Stimulated activated CD4-positive, alpha-beta T cell treated with anti-CD3 and anti-CD28 coated beads, Interleukin-1b, Interleukin-23, amount 100 ng/mL, for 1 hour (primary cell): ENCODE data around the gene DBNDD2.

Experiments
- DNase-seq, 2 donors: peaks; one replicate each; pipeline ENCODE4 v3.0.0-alpha.2; 2020; ENCODE audit warnings: low read depth in 2 of 2

The DBNDD2 gene

DNA sequence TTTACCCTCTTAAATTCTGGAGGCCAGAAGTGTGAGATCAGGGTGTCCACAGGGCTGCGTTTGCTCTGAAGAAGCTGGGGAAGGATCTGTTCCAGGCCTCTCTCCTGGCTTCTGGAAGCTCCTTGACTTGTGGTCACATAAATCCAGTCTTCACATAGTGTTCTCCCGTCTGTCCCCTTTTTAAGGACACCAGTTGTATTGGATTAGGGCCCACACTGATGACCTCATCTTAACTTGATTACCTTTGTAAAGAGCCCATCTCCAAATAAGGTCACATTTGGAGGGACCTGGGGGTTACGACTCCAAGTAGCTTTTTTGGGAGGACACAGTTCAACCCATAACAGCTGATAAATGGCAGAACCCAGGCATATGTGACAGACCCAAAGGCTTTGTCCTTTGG is 41.4 kb downstream of the DBNDD2 start:
- no peak for DNase-seq

DNA sequence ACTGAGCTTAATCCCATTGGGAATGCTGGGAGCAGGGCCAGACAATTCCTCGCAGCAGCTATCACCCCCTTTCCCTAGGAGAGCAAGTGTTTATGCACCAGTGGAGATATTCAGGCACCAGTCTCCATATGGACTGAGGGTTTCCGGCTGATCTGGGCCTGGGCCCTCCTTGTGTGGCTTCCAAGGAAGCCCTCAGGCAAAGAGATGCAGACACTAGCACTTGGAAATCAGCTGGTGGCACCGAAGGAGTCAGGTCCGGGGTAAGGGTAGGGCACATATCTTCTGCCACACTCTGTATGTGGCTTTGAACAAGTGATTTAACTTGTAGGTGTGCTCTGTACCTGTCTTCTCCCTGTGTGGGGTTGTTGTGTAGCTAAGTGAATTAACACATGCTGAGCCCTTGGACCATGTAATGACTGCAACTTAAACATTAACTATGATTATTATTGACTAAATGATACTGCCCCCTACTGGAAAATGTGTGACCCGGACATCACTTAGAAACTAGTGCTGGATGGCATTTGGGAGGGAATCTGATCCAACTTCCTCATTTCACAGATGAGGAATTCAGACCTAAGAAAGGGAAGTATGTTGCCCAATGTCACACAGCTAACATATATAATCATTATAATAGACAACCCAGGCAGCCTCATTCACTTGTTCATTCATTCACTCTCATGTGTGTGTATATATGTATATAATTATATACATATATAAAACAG is 42.2 kb downstream of the DBNDD2 start:
- no peak for DNase-seq

DNA sequence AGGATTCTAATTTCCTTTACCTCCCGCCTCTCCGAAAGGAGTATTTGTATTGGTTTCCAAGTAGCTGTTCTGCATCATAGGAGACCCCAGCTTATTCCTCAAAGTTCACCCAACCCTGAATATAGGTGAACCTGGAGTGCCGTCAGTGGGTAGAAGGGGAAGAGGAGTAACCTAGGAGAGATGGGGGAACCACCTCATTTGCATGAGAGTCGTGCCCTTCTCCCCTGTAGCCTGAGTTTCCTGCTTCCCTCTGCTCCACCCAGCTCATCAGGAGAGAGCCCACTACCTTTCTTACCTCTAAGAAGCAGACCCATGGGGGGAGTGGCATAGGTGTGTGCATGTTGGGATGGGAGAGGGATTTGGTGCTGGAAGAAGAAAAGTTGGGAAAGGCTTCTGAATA is 44.1 kb downstream of the DBNDD2 start:
- no peak for DNase-seq

DNA sequence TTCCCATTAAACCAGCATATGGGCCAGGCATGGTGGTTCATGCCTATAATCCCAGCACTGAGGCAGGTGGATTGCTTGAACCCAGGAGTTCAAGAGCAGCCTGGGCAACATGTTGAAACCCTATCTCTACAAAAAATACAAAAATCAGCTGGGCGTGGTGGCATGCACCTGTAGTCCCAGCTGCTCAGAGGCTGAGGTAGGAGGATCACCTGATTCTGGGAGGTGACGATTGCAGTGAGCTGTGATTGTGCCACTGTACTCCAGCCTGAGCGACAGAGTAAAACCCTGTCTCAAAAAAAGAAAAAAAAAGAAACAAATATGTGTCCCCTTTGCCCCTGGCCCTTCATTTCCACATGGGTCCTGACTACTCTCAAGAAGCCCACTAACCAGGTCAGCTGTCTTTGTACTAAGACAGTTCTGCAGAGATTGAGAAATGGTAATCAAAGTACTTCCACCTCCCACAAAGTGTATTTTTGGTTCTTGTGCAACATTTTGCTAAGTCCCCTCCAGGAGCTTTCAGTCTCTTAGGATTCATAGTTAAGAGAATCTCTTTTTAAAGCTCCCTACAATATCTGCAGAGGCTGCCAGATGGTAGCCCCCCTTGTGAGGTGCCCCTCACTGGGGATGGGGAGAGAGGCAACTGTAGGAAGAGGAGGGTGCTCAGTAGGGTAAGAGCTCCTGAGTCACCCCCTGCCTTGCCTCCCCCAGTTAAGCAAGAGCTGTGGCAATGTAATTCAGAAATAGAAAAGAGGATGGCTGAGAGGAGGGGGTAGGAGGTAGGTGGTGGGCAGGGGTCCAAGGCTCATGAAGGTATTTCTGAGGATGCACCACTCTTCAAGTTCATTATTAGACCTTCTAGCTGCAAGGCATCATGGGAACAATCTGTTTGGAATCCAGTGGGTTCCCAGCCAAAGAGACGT is 44.9 kb downstream of the DBNDD2 start:
- DNase-seq = no peak

DNA sequence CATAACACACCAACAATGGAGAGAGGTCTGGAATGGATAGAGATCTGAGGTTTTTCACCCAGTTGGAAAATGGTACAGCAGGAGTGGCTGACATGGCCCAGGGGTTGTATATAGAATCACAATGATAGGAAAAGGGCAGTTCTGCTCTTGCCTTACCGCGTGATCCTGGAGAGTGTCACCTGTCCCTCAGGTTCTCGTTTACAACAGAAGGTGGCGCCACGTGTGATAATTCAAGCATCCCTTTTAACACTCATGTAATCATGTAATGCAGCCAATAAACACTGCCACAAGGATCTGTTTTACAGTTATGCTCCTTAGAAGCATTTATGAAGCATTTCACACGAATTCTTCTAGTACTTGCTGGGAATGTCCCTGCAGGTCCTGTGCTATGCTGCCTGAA is 48.5 kb downstream of the DBNDD2 start:
- DNase-seq = no peak

DNA sequence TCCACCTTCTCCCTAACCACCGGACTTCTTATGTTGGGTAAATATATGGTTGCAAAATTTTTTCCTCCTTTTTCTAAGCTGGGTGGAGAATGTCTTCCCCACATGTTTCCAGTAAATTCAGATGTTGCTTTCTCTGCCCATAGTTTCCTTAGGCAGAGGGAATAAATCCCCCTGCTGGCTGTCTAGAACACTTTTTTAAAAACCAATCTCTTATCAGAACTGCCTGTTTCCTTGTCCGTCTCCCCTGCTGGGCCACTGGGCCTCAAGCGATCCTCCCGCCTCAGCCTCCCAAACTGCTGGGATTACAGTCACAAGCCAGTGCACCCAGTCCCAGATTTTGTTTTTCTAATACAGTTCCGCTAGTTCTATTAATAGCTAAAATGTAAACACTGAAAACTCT is 51.5 kb downstream of the DBNDD2 start:
- no peak for DNase-seq
